ENCODE data around the gene CAB39. TPM values are rescaled to one million over a fixed set of nuclear protein-coding genes. Genes with fewer than 3 reads are reported as not detected.
A peak's percentile ranks its signal among the peaks of the same experiment; 100 is the strongest.

Gene CAB39
- polyA plus RNA-seq, 1 donor (not counting 4 experiments of a cell fraction or from before 2014, with no cell fraction given), result 120 TPM

DNA sequence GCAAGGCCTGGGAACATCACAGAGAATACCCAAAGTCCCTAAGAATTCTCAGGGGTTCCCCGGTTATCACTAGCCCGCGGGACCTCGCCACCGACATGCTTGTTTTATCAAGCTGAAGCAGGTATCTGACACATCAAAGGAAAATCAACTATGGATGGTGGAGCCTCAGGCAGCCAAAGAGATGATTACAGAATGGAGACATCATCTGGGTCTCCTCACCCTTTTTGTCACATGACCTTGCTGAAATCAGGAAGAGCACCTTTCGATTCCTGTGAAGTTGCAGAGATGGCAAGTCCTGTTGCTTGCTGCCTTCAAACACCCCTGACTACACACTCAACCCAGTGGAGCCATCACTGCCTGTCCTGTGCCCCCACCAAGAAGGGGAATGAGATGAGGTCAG, 19.2 kb upstream of the CAB39 start:
- Histone ChIP-seq H3K9me3 (ENCODE audit: control insufficient read depth, low read depth, low read length) (no peaks in the 10 kb centered on the region), H3K4me3 (ENCODE audit: control insufficient read depth in 2 of 3, extremely low read depth in 1 of 3, insufficient read depth in 2 of 3, low read depth in 1 of 3, low read length in 3 of 3) (no peak overlapping the region), H3K79me2 (ENCODE audit: control insufficient read depth, insufficient read depth, low read length) (no peaks in the 10 kb centered on the region), H3K4me1 (ENCODE audit: control insufficient read depth, extremely low read depth, insufficient read depth, low read length) (peaks cover 65% of the 10 kb centered on the region), H2AFZ (ENCODE audit: control insufficient read depth, low read length) (no peak overlapping the region), H3K4me2 (ENCODE audit: control insufficient read depth, extremely low read depth, insufficient read depth, low read depth, low read length) (peak overlapping the region; percentile 39), H3K9ac (ENCODE audit: control insufficient read depth, extremely low read depth, insufficient read depth, low read length) (peak overlapping the region; percentile 36), H3K36me3 (ENCODE audit: control insufficient read depth in 2 of 2, extremely low read depth in 1 of 2, insufficient read depth in 2 of 2, low read length in 2 of 2) (no peaks in the 10 kb centered on the region), H4K20me1 (ENCODE audit: control insufficient read depth, extremely low read depth, insufficient read depth, low read length) (no peaks in the 10 kb centered on the region), H3K27me3 (ENCODE audit: control insufficient read depth, extremely low read depth, insufficient read depth, low read length) (no peaks in the 10 kb centered on the region), H3K27ac (ENCODE audit: control insufficient read depth, insufficient read depth, low read length) (peak overlapping the region; percentile 81), H3K9me1 (ENCODE audit: control insufficient read depth, extremely low read depth, insufficient read depth, low read length) (no peaks in the 10 kb centered on the region)
- DNase-seq (ENCODE audit: low read depth, low spot score), result no peak
- TF ChIP-seq, protein P1, sequence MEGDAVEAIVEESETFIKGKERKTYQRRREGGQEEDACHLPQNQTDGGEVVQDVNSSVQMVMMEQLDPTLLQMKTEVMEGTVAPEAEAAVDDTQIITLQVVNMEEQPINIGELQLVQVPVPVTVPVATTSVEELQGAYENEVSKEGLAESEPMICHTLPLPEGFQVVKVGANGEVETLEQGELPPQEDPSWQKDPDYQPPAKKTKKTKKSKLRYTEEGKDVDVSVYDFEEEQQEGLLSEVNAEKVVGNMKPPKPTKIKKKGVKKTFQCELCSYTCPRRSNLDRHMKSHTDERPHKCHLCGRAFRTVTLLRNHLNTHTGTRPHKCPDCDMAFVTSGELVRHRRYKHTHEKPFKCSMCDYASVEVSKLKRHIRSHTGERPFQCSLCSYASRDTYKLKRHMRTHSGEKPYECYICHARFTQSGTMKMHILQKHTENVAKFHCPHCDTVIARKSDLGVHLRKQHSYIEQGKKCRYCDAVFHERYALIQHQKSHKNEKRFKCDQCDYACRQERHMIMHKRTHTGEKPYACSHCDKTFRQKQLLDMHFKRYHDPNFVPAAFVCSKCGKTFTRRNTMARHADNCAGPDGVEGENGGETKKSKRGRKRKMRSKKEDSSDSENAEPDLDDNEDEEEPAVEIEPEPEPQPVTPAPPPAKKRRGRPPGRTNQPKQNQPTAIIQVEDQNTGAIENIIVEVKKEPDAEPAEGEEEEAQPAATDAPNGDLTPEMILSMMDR (optimal IDR thresholded peaks at IDR 0.05 in 1 of 3, IDR thresholded peaks at IDR 0.05 in 1 of 3, conservative IDR thresholded peaks at IDR 0.05 in 1 of 3; ENCODE audit: extremely low read depth in 1 of 3, insufficient read depth in 2 of 3, low read length in 3 of 3), result no peak
- no peak for TF ChIP-seq EZH2 (IDR thresholded peaks at IDR 0.05; ENCODE audit: low read length)
- dilution Hi-C loops (cut with MboI; ENCODE audit: extremely low pct_ligation_motif_present, low sequenced_read_pairs), result no loop called here
- FAIRE-seq, result peak; percentile 90

DNA sequence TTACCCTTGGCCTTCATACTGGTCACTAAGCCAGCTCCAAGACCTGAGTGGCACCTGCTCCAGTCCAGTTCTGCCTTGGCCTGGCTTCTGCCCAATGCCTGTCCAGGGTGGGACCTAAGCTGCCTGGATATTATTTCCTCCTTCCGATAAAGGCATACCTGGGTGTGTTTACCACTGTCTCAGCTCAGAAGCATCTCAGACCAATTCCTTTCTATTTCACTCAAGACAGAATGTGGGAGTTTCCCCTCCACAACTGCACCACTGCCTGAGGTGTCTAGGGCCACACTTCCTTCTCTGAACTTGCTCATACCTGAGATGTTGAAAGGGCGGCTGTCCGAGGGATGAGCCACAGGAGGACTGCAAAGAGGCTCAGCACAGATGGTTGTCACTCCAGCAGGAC, 18.4 kb upstream of the CAB39 start:
- no peaks in the 10 kb centered on the region for H3K27me3 ChIP-seq (ENCODE audit: control insufficient read depth, extremely low read depth, insufficient read depth, low read length)
- H2AFZ ChIP-seq (ENCODE audit: control insufficient read depth, low read length), result no peak overlapping the region
- peaks cover 62% of the 10 kb centered on the region for H3K4me1 ChIP-seq (ENCODE audit: control insufficient read depth, extremely low read depth, insufficient read depth, low read length)
- dilution Hi-C loops (cut with MboI; ENCODE audit: extremely low pct_ligation_motif_present, low sequenced_read_pairs), result no loop called here
- no peaks in the 10 kb centered on the region for H3K9me1 ChIP-seq (ENCODE audit: control insufficient read depth, extremely low read depth, insufficient read depth, low read length)
- no peaks in the 10 kb centered on the region for H3K79me2 ChIP-seq (ENCODE audit: control insufficient read depth, insufficient read depth, low read length)
- no peak for TF ChIP-seq EZH2 (IDR thresholded peaks at IDR 0.05; ENCODE audit: low read length)
- TF ChIP-seq, protein P1 (optimal IDR thresholded peaks at IDR 0.05 in 1 of 3, IDR thresholded peaks at IDR 0.05 in 1 of 3, conservative IDR thresholded peaks at IDR 0.05 in 1 of 3; ENCODE audit: extremely low read depth in 1 of 3, insufficient read depth in 2 of 3, low read length in 3 of 3), result no peak
- peak overlapping the region; percentile 81 for H3K27ac ChIP-seq (ENCODE audit: control insufficient read depth, insufficient read depth, low read length)
- H3K9me3 ChIP-seq (ENCODE audit: control insufficient read depth, low read depth, low read length), result no peaks in the 10 kb centered on the region
- FAIRE-seq, result peak; percentile 97
- H3K36me3 ChIP-seq (ENCODE audit: control insufficient read depth in 2 of 2, extremely low read depth in 1 of 2, insufficient read depth in 2 of 2, low read length in 2 of 2), result no peaks in the 10 kb centered on the region
- DNase-seq (ENCODE audit: low read depth, low spot score), result no peak
- H4K20me1 ChIP-seq (ENCODE audit: control insufficient read depth, extremely low read depth, insufficient read depth, low read length), result no peaks in the 10 kb centered on the region
- H3K4me2 ChIP-seq (ENCODE audit: control insufficient read depth, extremely low read depth, insufficient read depth, low read depth, low read length), result peak overlapping the region; percentile 31
- peak overlapping the region; percentile 57 for H3K9ac ChIP-seq (ENCODE audit: control insufficient read depth, extremely low read depth, insufficient read depth, low read length)
- H3K4me3 ChIP-seq (ENCODE audit: control insufficient read depth in 2 of 3, extremely low read depth in 1 of 3, insufficient read depth in 2 of 3, low read depth in 1 of 3, low read length in 3 of 3), result no peak overlapping the region

Data from keratinocyte (primary cell).